OCI-LY3 (cell line): ENCODE measurements around the gene ATG4B.

Source experiments
- EZH2phosphoT487 ChIP-seq: fragments of 200-600 bp; shearing (Covaris generic); IDR thresholded peaks from 2 replicates; pipeline ENCODE4 v1.6.1; 2018; ENCODE audit warnings: antibody characterized with exemption, mixed run types, low read depth
- TF ChIP-seq, protein P1 (sequence below): fragments of 200-600, 300-600 bp; sonication (generic); IDR thresholded peaks from 2 replicates; pipeline ENCODE4 v1.5.1; 2014; ENCODE audit warnings: antibody characterized with exemption, low read length, low read depth

DNA sequence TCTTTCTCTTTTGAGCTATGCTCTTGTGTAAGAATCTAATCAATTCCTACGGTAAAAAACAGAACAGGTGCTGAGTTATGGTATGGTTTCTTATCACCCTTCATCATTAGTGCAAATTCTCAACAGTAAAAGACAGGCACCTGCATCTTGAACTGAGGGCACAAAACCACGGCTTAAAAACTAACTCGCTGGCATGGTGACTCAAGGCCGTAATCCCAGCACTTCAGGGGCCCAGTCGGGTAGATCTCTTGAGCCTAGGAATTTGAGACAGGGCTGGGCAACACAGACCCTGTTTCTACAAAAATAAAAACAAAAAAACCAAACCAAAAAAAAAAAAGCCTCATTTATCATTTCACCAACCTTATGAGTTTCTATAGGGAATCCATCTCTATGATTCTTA lies 33.8 kb upstream of the ATG4B start:
- TF ChIP-seq, protein P1, sequence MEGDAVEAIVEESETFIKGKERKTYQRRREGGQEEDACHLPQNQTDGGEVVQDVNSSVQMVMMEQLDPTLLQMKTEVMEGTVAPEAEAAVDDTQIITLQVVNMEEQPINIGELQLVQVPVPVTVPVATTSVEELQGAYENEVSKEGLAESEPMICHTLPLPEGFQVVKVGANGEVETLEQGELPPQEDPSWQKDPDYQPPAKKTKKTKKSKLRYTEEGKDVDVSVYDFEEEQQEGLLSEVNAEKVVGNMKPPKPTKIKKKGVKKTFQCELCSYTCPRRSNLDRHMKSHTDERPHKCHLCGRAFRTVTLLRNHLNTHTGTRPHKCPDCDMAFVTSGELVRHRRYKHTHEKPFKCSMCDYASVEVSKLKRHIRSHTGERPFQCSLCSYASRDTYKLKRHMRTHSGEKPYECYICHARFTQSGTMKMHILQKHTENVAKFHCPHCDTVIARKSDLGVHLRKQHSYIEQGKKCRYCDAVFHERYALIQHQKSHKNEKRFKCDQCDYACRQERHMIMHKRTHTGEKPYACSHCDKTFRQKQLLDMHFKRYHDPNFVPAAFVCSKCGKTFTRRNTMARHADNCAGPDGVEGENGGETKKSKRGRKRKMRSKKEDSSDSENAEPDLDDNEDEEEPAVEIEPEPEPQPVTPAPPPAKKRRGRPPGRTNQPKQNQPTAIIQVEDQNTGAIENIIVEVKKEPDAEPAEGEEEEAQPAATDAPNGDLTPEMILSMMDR, result no peak
- TF ChIP-seq EZH2phosphoT487, result no peak
